A549 treated with DMSO at 1 μM for 4 hours (cell line): Measurements from ENCODE around the gene TEX28. TPM values are rescaled to one million over a fixed set of nuclear protein-coding genes. Genes with fewer than 3 reads are reported as not detected.

Experiments used
- total RNA-seq: library from RNA; stranded (reverse); fragments of 200-300 nt; extraction: Qiagen RNA extraction; gene quantifications from 5 replicates; pipeline ENCODE4 v1.2.3, GENCODE V29; 2022; ENCODE audit warnings: low read depth

Gene TEX28
- not detected in 5 replicates for total RNA-seq

GRCh38 chrX:154294791-154295574, at the start of gene TEX28:
Gene TEX28, minus strand, starts transcription at chrX:154295124. Its CDS starts 3,007 bp downstream, at chrX:154292117.

GRCh38 chrX:154295664-154296310, 863 bp upstream of the TEX28 start, which contains the start of gene TKTL1:
Gene TKTL1, plus strand, starts transcription at chrX:154295795. Its CDS starts 65 bp downstream, at chrX:154295860.

GRCh38 chrX:154257282-154257681, 37.6 kb downstream of the TEX28 start, which contains the start of gene OPN1MW3:
Gene OPN1MW3, plus strand, starts transcription at chrX:154257582. Its CDS starts 38 bp downstream, at chrX:154257620.

Other genes with a start within 250 kb of the TEX28 start
- 15.9 to 26.4 TPM (median 21.2 TPM) in 5 replicates for gene MECP2, start 197.4 kb downstream of the TEX28 start, total RNA-seq
- not detected in 5 replicates for gene OPN1LW, start 150.9 kb downstream of the TEX28 start, total RNA-seq
- gene OPN1MW, start 112.5 kb downstream of the TEX28 start, total RNA-seq, result not detected in 5 replicates
- gene OPN1MW2, start 75.4 kb downstream of the TEX28 start, total RNA-seq, result not detected in 5 replicates
- gene OPN1MW3, start 37.5 kb downstream of the TEX28 start, total RNA-seq, result not detected in 5 replicates
- gene TKTL1, start 671 bp upstream of the TEX28 start, total RNA-seq, result 0.06 to 0.23 TPM in 2 of 5 replicates, not detected in the others
- gene FLNA, start 79.5 kb upstream of the TEX28 start, total RNA-seq, result 1,489 to 1,751 TPM (median 1,561 TPM) in 5 replicates
- 137 to 159 TPM (median 152 TPM) in 5 replicates for gene EMD, start 84.2 kb upstream of the TEX28 start, total RNA-seq
- 4,944 to 5,934 TPM (median 5,259 TPM) in 5 replicates for gene RPL10, start 103.3 kb upstream of the TEX28 start, total RNA-seq
- gene DNASE1L1, start 114.1 kb upstream of the TEX28 start, total RNA-seq, result 26.5 to 29.9 TPM (median 27.4 TPM) in 5 replicates
- 26.6 to 37.0 TPM (median 35.2 TPM) in 5 replicates for gene TAFAZZIN, start 116.4 kb upstream of the TEX28 start, total RNA-seq
- 82.2 to 107 TPM (median 102 TPM) in 5 replicates for gene ATP6AP1, start 133.6 kb upstream of the TEX28 start, total RNA-seq
- 92.2 to 99.4 TPM (median 97.5 TPM) in 5 replicates for gene GDI1, start 142.0 kb upstream of the TEX28 start, total RNA-seq
- 94.9 to 121 TPM (median 111 TPM) in 5 replicates for gene FAM50A, start 149.0 kb upstream of the TEX28 start, total RNA-seq
- gene PLXNA3, start 163.2 kb upstream of the TEX28 start, total RNA-seq, result 5.4 to 17.5 TPM (median 12.2 TPM) in 5 replicates
- gene LAGE3, start 184.2 kb upstream of the TEX28 start, total RNA-seq, result 44.8 to 69.5 TPM (median 62.9 TPM) in 5 replicates
- gene UBL4A, start 191.5 kb upstream of the TEX28 start, total RNA-seq, result 64.6 to 70.4 TPM (median 66.2 TPM) in 5 replicates
- gene SLC10A3, start 195.5 kb upstream of the TEX28 start, total RNA-seq, result 35.4 to 42.5 TPM (median 38.9 TPM) in 5 replicates
- gene FAM3A, start 221.1 kb upstream of the TEX28 start, total RNA-seq, result 37.8 to 47.0 TPM (median 42.4 TPM) in 5 replicates